Measurements from ENCODE around the gene AUP1.

AUP1 gene

GRCh38 chr2:74533464-74533863 lies 4.0 kb upstream of the AUP1 start:
- DNase-seq = no peak

- no peak for DNase-seq
Measured at GRCh38 chr2:74532222-74532621, 2.7 kb upstream of the AUP1 start.

GRCh38 chr2:74531666-74532065 lies 2.2 kb upstream of the AUP1 start:
- DNase-seq = no peak

- DNase-seq = peak; percentile 10
Measured at GRCh38 chr2:74530239-74531187, 1.0 kb upstream of the AUP1 start.

- DNase-seq = no peak
Measured at GRCh38 chr2:74528600-74529356, 728 bp downstream of the AUP1 start.

- DNase-seq = no peak
Measured at GRCh38 chr2:74527741-74528140, 1.8 kb downstream of the AUP1 start.

- DNase-seq = no peak
Measured at GRCh38 chr2:74526649-74527230, 2.8 kb downstream of the AUP1 start.

GRCh38 chr2:74525717-74526648 lies 3.5 kb downstream of the AUP1 start, which contains the start of gene DQX1:
DQX1 (minus strand) TSS chr2:74526231; CDS start chr2:74525729, 502 bp downstream.
- DNase-seq = peak; percentile 9

- no peak for DNase-seq
Measured at GRCh38 chr2:74524955-74525716, 4.4 kb downstream of the AUP1 start.

GRCh38 chr2:74524005-74524404 lies 5.5 kb downstream of the AUP1 start:
- no peak for DNase-seq

- no peak for DNase-seq
Measured at GRCh38 chr2:74522516-74522915, 7.0 kb downstream of the AUP1 start.

- DNase-seq = no peak
Measured at GRCh38 chr2:74516650-74517049, 12.9 kb downstream of the AUP1 start.

- DNase-seq = no peak
Measured at GRCh38 chr2:74515981-74516633, 13.4 kb downstream of the AUP1 start.

- DNase-seq = no peak
Measured at GRCh38 chr2:74515271-74515980, 14.1 kb downstream of the AUP1 start.

GRCh38 chr2:74514368-74515270 lies 14.9 kb downstream of the AUP1 start, which contains the start of gene TLX2:
TLX2 (plus strand) TSS chr2:74514450; CDS start chr2:74514807, 357 bp downstream.
- DNase-seq = no peak

- DNase-seq = peak; percentile 16
Measured at GRCh38 chr2:74513605-74514367, 15.7 kb downstream of the AUP1 start.

GRCh38 chr2:74512744-74513604 lies 16.5 kb downstream of the AUP1 start:
- no peak for DNase-seq

Data from NCI-H1105 treated with DMSO at 0.1 percent for 48 hours (cell line).